NCI-H2196 treated with DMSO at 0.1 percent for 48 hours (cell line): ENCODE results near the gene SPON2.

Source experiments
- DNase-seq: peaks from one replicate; lab custom pipeline; 2025; ENCODE audit not compliant: unreplicated experiment; lab: John Stamatoyannopoulos, UW

The SPON2 gene

DNA sequence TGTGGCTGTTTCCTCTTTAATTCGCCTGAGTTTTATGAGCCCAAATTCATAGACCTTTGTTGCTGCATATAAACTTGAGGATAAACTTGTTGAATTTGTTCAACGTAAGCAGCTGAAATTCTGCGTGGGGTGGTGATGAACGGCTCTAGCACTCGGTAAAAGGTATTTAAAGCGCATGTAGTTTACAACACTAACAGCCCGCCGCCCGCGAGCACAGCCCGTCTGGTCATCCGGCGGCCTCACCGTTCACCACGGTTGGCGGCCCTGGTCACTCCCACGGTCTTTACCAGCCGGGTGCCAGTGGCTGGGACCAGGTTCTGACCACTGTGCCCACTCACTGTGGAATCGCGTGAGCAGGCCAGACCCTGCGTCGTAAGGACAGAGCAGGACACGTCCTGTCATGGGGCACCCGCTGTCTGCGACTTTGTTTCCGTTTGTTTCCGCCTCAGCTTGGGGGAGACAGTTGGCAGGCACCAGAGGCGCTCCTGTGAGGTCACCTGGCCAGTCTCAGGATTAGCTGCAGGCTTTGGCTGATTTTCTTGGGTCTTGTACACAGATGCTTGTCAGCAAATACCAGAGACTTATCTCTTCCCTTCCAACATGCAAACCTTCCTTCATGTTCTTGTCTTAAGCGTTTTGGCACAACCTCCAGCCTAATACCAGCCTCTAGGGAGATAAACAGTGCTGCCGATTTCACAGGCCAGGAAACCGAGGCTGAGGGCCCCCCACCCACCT, 36.8 kb upstream of the SPON2 start:
- no peak for DNase-seq

DNA sequence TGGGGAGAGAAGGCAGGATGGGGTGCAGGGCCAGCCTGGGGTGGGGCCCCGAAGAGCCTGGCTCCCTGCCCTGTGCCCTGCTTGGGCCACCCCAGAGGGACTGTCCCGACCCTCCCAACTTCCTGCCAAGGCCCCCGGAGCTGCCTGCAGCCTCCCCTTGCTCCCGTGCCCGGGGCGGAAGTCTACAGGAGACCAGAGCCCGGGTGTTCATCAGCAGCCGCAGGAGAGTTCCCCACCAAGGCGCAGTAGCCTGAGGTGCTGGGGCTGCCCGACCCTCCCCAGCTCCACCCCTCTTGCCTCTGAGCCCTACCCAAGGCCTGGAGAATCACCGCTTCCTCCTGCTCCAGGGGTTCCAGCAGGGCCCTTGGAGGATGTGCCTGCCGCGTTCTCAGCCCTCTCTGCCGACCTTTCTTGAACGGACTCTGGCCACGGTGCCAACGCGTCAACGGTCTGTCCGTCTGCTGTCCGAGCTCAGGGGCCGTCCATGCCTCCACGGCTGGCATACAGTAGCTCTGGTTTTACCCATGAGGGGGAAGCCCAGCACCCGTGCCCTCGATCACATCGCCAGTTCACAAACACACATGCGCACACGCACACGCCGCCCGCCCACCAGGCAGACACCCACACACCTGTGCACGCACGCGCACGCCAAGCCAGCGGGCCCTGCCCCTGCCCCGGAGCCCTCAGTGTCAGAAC, 36.0 kb upstream of the SPON2 start:
- DNase-seq = no peak

DNA sequence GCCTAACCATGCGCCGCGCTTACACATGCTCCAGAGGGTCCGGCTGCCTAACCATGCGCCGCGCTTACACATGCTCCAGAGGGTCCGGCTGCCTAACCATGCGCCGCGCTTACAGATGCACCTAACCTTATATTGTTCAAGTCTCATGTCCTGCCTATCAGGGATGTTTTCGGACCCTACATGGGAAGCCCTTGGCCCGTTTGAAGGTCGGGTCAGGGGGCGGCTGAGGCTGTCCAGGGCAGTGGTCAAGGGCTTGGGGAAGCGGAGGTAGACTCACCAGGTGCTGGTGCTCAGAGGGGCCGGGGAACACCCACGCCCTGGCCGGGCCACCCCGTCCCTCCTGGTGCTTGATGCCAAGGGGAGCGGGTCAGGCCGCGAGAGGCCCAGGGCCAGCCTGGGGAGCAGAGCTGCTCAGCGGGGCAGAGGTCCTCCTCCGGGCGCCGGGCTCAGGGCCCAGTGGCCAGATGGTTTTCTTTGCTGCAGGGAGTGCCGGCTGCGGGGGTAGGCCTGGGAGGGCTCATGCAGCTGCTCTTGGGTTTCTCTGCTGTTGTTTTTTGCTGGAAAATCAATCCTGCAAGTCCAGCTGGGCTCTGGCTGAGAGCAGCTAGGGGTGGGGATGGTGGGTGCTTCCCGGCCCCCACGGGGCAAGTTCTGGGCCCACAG, 35.4 kb upstream of the SPON2 start:
- no peak for DNase-seq

DNA sequence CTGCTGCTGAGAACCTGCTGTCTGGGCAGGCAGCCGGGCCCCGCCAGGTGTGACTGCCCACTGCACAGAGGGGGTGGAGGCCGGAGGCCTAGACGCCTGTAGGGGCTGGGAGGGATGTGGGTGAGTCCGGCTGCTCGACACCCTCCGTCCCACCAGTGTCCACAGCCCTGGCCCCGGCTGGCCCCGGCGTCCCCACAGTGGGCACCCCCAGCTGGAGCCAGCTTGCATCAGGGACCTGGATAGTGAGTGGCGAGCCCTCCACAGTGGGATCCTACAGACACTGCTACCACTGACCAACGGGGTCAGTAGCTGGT, 34.7 kb upstream of the SPON2 start:
- no peak for DNase-seq

DNA sequence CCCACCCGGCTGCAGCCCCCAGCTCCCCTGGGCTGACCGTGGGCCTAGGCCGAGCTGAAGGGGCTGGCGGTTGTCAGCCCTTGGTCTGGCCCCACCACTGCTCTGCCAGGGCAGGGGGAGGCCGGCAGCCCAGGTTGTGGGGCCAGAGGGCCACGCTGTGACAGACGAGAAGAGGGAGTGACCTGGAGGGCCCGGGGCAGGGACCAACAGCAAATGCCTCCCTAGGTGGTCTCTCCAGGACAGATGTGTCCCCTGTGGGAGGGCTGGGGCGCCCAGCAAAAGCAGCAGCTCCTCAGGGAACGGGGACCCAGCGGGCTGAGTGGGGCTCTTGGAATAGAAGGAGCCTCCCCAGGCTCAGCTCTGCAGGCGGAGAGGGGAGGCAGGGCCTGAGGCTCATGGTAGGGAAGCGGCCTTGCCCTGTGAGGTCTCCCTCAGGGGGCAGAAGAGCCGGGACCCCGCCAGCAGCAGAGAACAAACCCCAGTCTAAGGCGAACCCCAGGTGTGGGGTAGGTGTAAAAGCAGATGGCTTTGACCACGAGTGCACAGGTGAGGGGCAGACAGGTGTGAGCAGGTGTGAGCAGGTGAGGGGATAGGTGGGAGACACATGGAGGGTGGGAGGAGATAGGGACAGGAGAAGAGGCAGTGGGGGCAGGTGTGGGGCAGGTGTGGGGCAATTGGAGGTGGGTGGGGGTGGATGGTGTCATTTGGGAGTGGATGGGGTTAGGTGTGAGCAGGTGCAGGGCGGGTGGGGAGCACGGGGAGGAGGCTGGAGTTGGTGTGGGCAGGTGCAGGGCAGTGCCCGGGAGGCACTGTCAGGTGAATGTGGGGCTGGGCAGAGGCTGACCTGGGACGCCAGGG, 34.1 kb upstream of the SPON2 start:
- no peak for DNase-seq

DNA sequence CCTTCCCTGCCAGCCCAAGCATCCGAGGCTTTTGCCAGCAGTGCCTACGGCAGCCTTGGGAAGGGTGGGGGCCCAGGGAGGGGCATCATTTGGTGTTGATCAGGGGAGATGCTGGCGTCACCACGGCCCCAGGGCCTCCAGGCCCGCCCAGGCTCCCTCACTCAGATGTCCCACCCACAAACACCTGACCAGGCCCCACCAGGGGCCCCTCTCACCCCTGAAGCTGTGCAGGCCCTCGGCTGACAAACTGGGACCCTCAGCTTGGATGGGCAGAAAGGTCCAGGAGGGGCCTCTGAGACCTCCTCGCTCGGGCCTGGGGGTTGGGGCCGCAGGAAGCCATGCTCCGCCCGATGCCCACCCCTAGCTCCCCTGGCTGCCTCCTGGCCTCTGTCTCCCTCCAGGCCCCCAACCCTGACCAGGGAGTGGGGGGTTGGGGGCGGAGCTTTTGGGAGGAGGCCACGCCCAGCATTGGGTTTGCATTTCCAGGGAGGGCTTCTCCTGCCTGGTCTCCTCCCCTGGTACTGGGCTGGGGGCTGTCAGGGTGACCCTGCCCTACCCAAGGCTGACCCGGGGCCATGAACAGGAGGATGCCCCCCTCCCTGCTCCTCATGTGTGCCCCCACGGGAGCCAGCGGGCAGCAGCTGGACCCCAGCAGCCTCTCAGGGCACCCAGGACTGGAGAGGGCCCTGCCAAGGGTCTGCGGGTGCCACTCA, 33.4 kb upstream of the SPON2 start:
- no peak for DNase-seq

DNA sequence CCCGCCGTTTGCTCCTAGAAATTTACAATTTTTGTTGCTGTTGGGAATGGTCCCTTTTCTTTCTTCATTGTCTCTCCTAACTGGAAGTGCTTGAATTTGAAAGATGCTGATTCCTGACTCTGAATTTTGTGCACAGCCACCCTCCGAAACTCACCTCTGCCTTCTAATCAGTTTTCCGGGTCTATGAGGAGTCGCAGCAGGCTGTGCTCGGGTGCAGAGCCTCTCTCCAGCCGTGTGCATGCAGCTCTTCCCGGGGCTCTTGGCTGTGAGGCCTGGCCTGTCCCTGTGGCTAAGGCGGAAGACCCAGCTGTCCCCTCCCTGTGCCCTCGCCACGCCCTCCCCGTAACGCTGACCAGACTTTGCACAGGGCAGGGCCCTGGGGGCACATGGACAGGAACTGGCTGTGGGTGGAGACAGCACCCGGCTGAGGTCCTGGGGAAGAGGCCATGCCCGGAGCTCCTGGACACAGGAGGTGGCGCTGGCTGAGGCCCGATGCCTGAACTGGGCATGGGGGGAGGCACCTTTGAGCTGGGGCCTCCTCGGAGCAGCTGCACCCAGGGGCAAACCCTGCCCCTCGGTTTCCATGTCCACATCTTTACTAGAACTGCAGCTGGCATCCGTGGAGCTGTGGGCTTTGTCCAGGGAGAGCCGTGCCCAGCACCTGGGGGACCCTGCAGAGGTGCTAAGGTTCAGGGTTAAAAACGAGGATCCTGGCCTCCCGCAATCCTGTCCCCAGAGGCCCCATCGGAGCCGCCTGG, 32.6 kb upstream of the SPON2 start:
- no peak for DNase-seq

DNA sequence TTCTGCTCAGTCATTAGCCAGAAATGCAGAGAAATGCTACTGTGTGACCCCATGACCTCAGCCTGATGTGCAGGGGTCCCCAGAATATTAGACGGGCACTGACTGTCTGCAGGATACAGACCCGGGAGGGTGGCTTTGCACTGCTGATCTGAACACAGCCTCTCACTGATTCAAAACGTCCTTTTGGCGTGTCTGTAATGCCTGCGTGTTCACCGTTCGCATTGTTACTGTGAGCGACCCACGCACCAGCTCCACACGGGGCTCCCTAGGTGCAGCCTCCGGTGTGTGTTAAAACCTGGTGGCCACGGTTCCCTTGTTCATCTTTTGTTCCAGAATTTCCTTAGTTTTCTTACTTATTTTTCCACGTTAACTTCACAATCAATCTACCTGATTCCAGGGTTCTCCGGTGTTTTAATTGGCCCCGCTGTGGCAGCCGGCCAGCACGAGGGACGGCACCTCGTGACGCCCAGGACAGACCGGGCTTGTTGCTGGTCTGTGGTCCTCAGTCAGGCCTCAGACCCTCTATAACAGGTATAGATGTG, 32.0 kb upstream of the SPON2 start:
- no peak for DNase-seq

DNA sequence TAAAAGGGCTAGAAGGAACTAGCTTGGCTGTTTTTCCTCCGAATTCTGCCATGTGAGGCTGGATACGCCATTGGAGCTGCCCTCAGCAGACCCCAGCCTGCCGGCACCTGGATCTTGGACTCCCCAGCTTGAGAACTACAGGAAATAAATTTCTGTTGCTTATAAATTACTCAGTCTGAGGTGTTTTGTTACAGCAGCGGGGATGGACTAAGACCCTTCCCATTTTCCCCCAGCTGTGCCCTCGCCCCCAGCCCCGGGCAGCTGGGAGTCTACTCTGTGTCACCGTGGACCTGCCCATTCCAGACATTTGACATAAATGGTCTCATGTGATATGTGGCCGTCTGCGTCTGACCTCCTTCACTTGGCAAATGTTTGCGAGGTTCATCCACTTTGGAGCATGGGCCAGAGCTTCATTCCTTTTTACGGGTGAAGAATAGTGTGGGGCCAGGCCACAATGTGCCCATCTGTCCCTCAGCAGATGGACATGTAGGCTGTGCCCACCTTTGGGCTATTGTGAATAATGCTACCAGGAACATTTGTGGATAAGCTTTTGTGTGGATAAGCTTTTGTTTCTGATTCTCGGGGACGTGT, 30.7 kb upstream of the SPON2 start:
- DNase-seq = no peak

DNA sequence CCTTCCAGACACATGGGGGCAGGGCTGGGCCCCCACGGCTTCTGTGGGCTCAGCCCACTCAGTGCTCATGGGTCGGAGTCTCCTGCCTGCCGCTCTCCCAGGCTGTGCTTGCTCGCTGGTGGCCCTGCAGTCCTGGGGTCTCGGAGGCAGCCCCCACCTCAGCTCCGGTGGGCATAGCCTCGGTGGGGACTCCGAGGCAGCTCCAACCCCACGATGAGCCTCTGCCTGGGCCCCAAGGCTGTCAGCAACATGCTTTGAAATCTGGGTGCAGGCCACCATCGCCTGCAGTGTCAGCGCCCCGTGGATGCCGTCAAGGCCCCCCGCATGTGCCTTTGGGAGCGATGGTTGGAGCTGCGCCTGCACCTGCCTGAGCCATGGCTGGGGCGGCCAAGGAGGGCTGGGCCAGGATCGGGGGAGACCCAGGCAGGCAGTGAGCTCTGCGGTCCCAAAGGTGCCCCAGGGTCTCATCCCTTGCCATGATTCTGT, 30.2 kb upstream of the SPON2 start:
- DNase-seq = no peak

DNA sequence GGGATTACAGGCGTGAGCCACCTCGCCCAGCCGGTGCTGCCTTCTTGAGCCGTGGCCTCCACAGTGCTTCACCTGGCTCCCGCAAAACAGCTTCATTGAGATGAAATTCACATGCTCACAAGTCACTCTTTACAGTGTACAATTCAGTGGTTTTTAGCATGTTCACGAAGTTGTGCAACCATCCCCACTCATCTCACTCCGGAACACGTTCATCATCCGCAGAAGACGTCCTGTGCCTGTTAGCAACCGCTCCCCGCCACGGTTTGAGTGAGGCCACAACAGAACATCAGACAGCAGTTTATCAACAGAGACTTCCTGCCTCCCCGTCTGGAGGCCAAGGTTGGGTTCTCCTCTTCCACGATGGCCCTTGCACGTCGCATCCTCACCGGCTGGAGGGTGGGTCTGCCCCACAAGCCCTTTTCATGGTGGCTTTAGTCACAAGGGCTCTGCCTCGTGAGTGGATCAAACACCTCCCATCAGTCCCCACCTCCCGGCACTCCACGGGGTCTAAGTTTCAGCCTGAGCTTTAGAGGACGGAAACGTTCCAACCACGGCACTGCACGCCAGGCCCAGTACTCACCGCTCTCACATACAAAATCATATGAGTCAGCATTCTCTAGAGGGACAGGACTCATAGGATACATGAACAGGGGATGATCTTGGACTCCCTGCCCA, 29.6 kb upstream of the SPON2 start:
- DNase-seq = no peak

DNA sequence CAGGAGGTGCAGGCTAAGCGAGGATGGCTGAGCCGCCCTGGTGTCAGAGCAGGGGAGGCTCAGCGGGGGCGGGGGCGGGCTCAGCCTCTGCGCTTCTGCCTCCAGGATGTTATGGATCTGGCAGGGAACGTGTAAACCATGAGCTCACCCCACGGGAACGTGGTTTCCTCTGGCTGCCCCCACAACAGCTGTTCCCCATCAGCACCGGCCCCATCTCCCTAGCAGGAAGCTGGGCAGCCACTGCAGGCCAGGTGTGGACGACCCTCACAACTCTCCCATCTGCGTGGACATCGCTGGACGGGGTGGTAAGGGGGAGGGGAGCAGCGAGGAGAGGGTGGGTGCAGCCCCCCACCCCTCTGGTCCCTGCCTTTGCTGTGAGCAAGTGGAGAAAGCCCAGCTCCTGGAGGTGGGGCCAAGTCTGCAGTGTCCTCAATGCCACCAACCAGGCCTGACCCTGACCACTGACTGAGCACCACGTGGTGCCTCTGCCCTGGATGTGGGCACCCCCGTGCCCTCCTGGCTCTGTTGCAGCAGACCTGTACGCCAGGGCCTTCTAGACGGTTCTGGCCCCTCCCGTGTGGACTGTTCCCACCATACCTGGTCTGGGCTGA, 28.1 kb upstream of the SPON2 start:
- no peak for DNase-seq

DNA sequence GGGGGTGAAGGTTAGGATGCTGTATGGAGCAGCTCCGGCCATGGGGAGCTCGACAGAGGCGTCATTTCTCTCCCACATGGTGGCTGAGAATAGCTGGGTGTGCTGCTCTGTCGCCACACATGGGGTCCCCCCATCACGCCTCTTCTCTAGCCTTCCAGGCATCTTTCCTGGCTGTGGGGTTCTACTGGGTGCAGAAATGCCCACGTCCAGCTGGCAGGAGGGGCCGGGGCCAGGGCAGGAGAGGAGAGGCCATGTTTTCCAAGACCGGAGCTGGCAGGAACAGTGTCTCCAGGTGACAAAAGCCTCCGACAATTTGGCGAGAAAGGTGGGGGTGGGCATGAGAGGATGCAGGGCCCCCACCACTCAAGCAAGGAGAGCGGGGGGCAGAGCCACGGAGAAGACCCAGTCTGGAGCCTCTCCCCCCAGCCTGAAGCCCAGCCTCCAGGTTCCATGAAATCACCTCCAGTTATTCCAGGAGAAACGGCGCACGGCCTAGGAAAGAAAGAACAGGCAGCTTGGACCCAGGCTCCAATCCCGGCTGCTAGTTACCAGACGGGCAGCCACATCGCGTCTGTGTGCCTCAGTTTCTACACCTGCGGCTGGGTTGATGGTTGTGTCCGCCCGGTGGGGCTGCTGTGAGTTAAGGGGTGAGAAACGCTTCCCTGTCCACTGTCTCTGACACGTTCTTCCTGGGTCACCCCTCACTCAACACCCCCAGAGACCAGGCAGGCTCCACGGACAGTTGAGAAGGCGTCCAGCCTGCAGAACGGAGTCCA, 27.4 kb upstream of the SPON2 start:
- no peak for DNase-seq

DNA sequence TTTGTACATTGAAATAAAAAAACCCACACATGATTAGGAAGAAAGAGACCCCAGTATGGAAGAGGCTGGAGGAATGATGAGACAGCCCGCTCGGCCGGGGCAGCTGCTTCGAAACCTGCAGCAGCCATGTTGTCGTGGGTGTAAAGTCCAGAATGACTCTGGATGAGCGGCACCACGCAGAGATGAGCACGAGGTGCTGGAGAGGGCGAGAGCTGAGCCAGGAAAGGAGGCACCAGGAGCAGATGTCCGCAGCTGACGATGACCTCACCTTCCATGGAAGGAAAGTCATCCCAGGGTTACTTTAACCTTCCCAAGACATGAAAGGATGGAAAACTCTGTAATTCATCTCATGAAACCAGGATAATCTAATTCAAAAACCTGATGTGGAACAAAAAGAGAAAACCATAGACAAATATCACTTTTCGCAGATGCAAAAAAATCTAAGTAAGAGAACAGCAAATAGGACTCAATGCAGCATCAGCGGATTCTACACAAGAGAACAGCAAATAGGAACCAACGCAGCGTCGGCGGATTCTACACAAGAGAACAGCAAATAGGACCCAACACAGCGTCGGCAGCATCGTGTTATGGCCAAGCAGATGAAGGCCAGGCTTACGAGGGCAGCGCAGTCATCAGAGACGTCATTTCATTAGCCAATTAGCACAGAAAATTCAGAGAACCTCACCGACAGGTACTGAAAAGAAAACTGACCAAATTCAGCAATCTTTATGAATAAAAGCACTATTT, 25.9 kb upstream of the SPON2 start:
- DNase-seq = no peak

DNA sequence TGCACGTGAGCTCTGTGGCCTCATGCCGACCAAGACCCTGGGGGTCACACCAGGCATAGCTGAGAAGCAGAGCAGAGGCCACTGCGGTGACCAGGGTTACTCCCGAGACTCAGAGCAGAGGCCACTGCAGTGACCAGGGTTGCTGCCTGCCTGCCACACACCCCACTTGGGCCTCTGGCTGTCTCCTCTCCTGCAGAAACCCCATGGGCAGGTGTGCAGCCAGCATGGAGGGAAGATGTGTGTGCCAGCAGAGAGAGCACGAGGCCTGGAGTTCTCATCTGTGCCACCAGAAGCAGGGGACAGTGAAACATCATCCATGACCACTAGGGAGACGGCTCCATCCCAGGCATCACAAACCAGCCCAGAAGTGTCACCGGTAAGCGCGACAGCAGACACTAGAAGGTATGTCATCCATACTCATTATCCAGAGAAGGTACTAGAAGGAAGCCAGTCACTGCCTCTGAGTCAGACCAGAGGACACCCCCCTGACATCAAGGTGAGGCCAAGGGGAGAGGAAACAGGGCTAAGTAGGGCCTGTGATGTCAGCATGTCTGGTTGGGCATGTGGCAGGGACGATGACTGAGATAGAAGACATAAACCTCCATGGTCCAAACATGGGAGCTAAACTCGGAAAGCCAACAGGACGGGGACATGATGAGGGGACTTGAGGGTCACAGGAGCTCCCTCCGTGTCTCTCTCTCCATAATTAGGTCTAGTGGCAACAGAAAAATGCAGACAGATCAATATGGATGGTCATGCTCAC, 24.2 kb upstream of the SPON2 start:
- DNase-seq = no peak

DNA sequence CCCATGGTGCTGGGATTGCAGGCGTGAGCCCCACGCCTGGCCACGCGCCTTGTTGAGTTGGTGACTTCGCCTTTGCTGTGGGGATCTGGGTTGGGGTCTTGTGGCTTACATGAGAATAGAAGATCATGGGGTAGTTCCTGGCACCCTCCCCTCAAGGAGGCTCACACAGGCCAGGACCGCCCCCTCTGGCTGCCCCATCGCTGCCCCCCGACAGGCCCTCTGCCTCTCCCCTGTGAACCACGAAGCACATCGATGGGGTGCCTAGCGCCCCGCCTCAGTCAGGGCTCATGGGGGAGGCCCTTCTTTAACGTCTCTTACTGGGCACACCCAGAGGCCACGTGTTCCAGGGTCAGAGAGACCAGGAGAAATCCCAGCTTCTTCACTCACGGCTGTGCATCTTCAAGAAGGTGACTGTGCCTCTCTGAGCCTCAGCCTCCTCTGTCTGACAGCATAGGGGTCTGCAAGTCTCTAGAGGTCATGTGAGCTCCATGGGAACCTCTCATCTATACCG, 23.6 kb upstream of the SPON2 start:
- DNase-seq = no peak
